Pancreas (tissue), 10 donors: Measurements from ENCODE around the gene SIAH2. TPM values are rescaled to one million over a fixed set of nuclear protein-coding genes. Genes with fewer than 3 reads are reported as not detected.

ENCODE experiments used
- ATAC-seq, 4 donors: fragments of 200-7000 bp; cut with Tn5 transposase; one replicate each; pipeline versions ENCODE4 v1.8.0 to v1.9.1; 2020; ENCODE audit warnings: mild to moderate bottlenecking in 4 of 4, moderate library complexity in 4 of 4
- DNase-seq, 6 donors: peaks; one replicate each; pipeline ENCODE4 v3.0.0-alpha.2; 2020
- FAIRE-seq: peaks from 2 replicates; lab custom pipeline; 2012; peaks lifted over from hg19 to GRCh38; lab: Jason Lieb, UNC
- H3K27ac ChIP-seq, 4 donors: fragments of 200-600 bp; sonication (generic); 1 replicate in 3 of 4; 2 replicates in 1 of 4; pipeline versions ENCODE4 v1.5.0 to v1.8.0; 2020
- H3K27me3 ChIP-seq, 4 donors: fragments of 200-600 bp; one replicate each; pipeline ENCODE4 v1.8.0; 2021
- H3K36me3 ChIP-seq, 3 donors: fragments of 200-600 bp; sonication (generic) in 1 of 3; one replicate each; pipeline versions ENCODE4 v1.5.0 to v1.8.0; 2020 to 2021
- H3K4me1 ChIP-seq, 3 donors: fragments of 200-600 bp; one replicate each; pipeline ENCODE4 v1.8.0; 2021
- H3K4me3 ChIP-seq, 4 donors: fragments of 200-600 bp; sonication (generic) in 2 of 4; one replicate each; pipeline versions ENCODE4 v1.5.0 to v1.8.0; 2020 to 2021
- H3K9me3 ChIP-seq, 4 donors: fragments of 200-600 bp; one replicate each; pipeline ENCODE4 v1.8.0; 2021
- WGBS, 2 donors: extraction: QIAGEN DNeasy Blood & Tissue Kit; methylation state at CpG; one replicate each; pipeline ENCODE4 v1.1.7; 2013; 5-methylcytosine and 5-hydroxymethylcytosine counted together
- intact Hi-C, 3 donors: fragments of 100-400 bp; cut with DNase I; formaldehyde crosslinking; loops; one replicate each; pipeline versions ENCODE4 v1.11.1 to v1.14.2; 2022
- polyA plus RNA-seq, 2 donors: library from polyadenylated mRNA; stranded (reverse); fragments of 200-250 nt; gene quantifications; one replicate each; pipeline ENCODE4 v1.2.3, GENCODE V29; 2013
- total RNA-seq, 6 donors: library from RNA; stranded (reverse); fragmentation: NEBNext Ultra II Directional in 4 of 6; extraction: Animal tissue kit (Norgen Biotek cat#: 25700) in 4 of 6; gene quantifications; one replicate each; pipeline versions ENCODE4 v1.2.1 to v1.2.4, GENCODE V29; 2021 to 2023
- TF ChIP-seq, protein P1 (sequence below), 4 donors: fragments of 200-600 bp; sonication (generic) in 3 of 4; IDR thresholded peaks; one replicate each; pipeline versions ENCODE4 v1.5.0 to v1.8.0; 2021; ENCODE audit warnings: antibody characterized with exemption in 4 of 4
- donor health status: healthy with polysubstance abuse.
- donor health status: DM: no; HTN: no; CAD: no; lungs with moderate emphysema.
- donor health status: DM: no; HTN: no; CAD: no.
- donor health status: control.
- donor health status: control.
- donor health status: Bipolar disorder and iron deficiency.
- donor health status: DM: yes; HTN: yes; CAD: no.
- donor health status: DM: no; HTN: no; CAD: no.
- donor health status: DM: no; HTN: no; CAD: no.
- donor health status: DM: yes; HTN: yes; CAD: no.

Gene SIAH2
- total and polyA plus RNA-seq, 8 donors: 5.5 to 14.9 (median 13.1) TPM

DNA sequence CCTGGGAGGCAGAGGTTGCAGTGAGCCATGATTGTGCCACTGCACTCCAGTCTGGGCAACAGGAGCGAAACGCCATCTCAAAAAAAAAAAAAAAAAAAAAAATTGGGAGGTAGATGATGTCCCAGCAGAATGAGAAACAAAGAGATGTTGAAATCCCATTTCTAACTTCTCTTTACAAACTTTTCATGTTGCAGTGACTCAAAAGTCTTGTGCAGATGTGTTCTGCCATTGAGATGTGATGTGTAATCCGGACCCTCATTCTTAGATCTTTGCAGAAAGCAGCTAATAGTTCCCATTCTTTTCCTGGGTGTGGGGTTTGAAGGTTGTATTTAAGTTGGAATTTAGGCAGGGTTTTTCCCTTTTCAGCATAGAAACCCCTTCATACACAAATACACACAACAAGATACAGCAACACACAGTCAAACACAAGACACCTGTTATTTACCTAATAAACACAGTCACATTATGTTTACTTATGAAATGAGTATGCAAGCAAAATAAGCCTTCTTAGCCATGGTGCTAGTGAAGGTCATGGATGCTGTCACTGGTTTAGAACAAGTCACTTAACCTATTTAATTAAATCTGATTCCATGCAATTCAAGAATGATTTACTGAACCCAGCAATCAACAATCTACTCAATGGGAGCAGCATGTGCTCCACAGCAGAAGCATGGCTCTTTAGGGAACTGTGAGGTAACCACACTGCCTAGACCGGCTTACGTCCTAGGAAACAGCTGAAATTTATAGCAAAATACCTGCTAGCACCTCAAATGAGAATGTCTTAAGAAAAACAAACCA is 14.9 kb downstream of the SIAH2 start:
- H3K27ac ChIP-seq: no peak overlapping the region
- no peaks in the 10 kb centered on the region for H3K27me3 ChIP-seq
- no peaks in the 10 kb centered on the region for H3K9me3 ChIP-seq
- no peak for FAIRE-seq
- 91 to 94% methylated on average over 5 of the region's 5 CpGs for WGBS, 2 donors
- peaks cover 40 to 60% (median 59%) of the 10 kb centered on the region in 3 donors for H3K4me1 ChIP-seq
- ATAC-seq: peak in 1 of 4 donors; percentile 9
- no peaks in the 10 kb centered on the region for H3K36me3 ChIP-seq
- TF ChIP-seq, protein P1, sequence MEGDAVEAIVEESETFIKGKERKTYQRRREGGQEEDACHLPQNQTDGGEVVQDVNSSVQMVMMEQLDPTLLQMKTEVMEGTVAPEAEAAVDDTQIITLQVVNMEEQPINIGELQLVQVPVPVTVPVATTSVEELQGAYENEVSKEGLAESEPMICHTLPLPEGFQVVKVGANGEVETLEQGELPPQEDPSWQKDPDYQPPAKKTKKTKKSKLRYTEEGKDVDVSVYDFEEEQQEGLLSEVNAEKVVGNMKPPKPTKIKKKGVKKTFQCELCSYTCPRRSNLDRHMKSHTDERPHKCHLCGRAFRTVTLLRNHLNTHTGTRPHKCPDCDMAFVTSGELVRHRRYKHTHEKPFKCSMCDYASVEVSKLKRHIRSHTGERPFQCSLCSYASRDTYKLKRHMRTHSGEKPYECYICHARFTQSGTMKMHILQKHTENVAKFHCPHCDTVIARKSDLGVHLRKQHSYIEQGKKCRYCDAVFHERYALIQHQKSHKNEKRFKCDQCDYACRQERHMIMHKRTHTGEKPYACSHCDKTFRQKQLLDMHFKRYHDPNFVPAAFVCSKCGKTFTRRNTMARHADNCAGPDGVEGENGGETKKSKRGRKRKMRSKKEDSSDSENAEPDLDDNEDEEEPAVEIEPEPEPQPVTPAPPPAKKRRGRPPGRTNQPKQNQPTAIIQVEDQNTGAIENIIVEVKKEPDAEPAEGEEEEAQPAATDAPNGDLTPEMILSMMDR (IDR thresholded peaks at IDR 0.05): no peak
- H3K4me3 ChIP-seq: no peak overlapping the region
- intact Hi-C loops: no loop called here
- DNase-seq: no peak

DNA sequence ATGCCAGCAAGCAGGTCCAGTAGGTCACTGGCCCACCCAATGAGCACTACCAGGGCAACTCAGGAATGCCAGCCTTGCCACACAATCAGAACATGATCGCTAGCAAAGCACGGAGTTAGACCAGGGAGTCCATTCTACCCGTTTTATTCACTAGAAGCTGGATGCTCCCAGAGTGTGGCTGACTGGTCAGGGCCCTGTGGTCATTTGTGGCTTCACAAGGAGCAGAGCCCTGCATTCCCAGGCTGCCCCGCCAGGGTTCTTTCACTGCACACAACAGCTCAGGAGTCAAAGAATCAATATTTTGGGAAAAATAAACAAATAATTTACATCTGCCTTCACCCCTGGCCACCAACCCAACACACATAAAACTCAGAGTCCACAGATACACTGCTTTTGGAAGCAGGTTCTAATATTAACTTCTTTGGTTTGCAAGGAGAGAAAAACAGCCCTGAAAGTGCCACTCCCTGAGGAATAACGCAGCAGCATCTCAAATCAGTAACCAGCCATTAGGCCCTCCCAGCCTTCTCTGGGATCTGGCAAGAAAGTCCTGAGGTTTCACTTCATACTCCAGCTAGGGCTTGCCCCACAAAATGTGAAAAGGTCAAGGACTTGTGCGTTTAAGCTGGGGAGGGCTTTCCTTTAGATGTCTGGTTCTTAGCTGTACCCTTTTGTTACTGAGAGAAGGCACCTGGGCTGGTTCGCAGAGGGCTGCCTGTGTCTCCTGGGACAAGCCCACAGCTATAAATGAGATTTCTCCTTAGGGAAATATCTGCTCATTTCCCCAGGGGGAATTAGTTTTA is 16.0 kb downstream of the SIAH2 start:
- Histone ChIP-seq H3K4me1 (peaks cover 39 to 55% (median 51%) of the 10 kb centered on the region in 3 donors), H3K4me3 (no peak overlapping the region), H3K27me3 (no peaks in the 10 kb centered on the region), H3K27ac (no peak overlapping the region), H3K36me3 (no peaks in the 10 kb centered on the region), H3K9me3 (no peaks in the 10 kb centered on the region)
- no peak for DNase-seq
- no peak for ATAC-seq
- WGBS, 2 donors: 65 to 72% methylated on average over 7 of the region's 7 CpGs
- no peak for FAIRE-seq
- intact Hi-C loops: no loop called here
- TF ChIP-seq, protein P1 (IDR thresholded peaks at IDR 0.05): no peak

DNA sequence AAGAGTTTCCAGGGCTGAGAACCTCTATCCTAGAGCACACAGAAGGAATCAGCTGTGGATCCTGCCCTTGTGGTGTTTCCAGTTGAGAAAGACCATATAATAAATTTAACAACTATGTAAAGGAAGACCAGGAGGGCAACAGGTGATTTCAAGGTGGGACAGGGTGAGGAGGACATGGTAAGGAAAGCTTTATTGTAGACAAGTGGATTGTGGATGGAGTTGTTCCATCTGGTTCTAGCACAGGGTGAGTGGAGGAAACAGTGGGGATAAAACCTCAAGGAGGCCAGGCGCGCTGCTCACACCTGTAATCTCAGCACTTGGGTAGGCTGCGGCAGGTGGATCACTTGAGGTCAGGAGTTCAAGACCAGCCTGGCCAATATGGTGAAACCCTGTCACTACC is 17.1 kb downstream of the SIAH2 start:
- Histone ChIP-seq H3K9me3 (no peaks in the 10 kb centered on the region), H3K36me3 (no peaks in the 10 kb centered on the region), H3K27me3 (no peaks in the 10 kb centered on the region), H3K4me3 (no peak overlapping the region), H3K27ac (peak overlapping the region in 1 of 4 donors; percentile 22), H3K4me1 (peaks cover 27 to 44% (median 41%) of the 10 kb centered on the region in 3 donors)
- no peak for FAIRE-seq
- no peak for ATAC-seq
- intact Hi-C loops: no loop called here
- TF ChIP-seq, protein P1 (IDR thresholded peaks at IDR 0.05): no peak
- WGBS, 2 donors: 98 to 99% methylated on average over 3 of the region's 3 CpGs
- DNase-seq: no peak

DNA sequence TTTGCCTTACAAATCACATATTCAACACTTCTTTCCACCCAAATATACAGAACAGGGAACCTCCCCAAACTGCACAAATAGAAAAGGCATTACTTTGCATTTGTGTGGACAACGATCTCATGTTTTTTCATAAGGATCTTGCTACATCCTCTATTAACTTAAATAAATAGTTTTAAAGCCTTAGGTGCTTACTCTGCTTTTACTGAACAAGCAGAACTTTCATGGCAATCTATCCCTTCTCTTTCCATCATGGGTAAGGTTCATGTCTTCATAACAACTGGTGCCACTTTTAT is 18.1 kb downstream of the SIAH2 start:
- intact Hi-C loops: no loop called here
- no peaks in the 10 kb centered on the region for H3K27me3 ChIP-seq
- H3K36me3 ChIP-seq: no peaks in the 10 kb centered on the region
- no peak for ATAC-seq
- H3K27ac ChIP-seq: no peak overlapping the region
- 28 to 34% methylated on average over 1 of the region's 1 CpG for WGBS, 2 donors
- TF ChIP-seq, protein P1 (IDR thresholded peaks at IDR 0.05): no peak
- FAIRE-seq: no peak
- H3K4me3 ChIP-seq: no peak overlapping the region
- peaks cover 22 to 35% (median 33%) of the 10 kb centered on the region in 3 donors for H3K4me1 ChIP-seq
- no peak for DNase-seq
- H3K9me3 ChIP-seq: no peaks in the 10 kb centered on the region
